ENCODE results near the gene DHRS12.

DHRS12 gene

GRCh38 chr13:51793570-51794271 is 10.2 kb downstream of the DHRS12 start:
- no peaks in the 10 kb centered on the region for H3K9me3 ChIP-seq (ENCODE audit: control insufficient read depth, low read length)
- no peaks in the 10 kb centered on the region for H3K36me3 ChIP-seq (ENCODE audit: control insufficient read depth, insufficient read depth, low read length, severe bottlenecking)
- no peaks in the 10 kb centered on the region for H3K27me3 ChIP-seq (replicated peaks; ENCODE audit: control insufficient read depth, insufficient read depth, low read length)
- no peak overlapping the region for H3K9ac ChIP-seq (ENCODE audit: low read length)
- DNase-seq (ENCODE audit: low read depth): peak; percentile 88
- peaks cover 7% of the 10 kb centered on the region for H3K4me1 ChIP-seq (ENCODE audit: control insufficient read depth, insufficient read depth, low read length)
- no peak overlapping the region for H3K4me3 ChIP-seq (ENCODE audit: low read length)

- H3K9me3 ChIP-seq (ENCODE audit: control insufficient read depth, low read length): no peaks in the 10 kb centered on the region
- peak overlapping the region; percentile 21 for H3K4me3 ChIP-seq (ENCODE audit: low read length)
- peak overlapping the region; percentile 5 for H3K9ac ChIP-seq (ENCODE audit: low read length)
- H3K4me1 ChIP-seq (ENCODE audit: control insufficient read depth, insufficient read depth, low read length): peaks cover 22% of the 10 kb centered on the region
- no peaks in the 10 kb centered on the region for H3K36me3 ChIP-seq (ENCODE audit: control insufficient read depth, insufficient read depth, low read length, severe bottlenecking)
- DNase-seq (ENCODE audit: low read depth): no peak
- no peaks in the 10 kb centered on the region for H3K27me3 ChIP-seq (replicated peaks; ENCODE audit: control insufficient read depth, insufficient read depth, low read length)
These were observed 17.3 kb downstream of the DHRS12 start for GRCh38 chr13:51786425-51787265.

- Histone ChIP-seq H3K9ac (ENCODE audit: low read length) (peak overlapping the region; percentile 5), H3K4me1 (ENCODE audit: control insufficient read depth, insufficient read depth, low read length) (peaks cover 22% of the 10 kb centered on the region), H3K4me3 (ENCODE audit: low read length) (peak overlapping the region; percentile 21), H3K9me3 (ENCODE audit: control insufficient read depth, low read length) (no peaks in the 10 kb centered on the region), H3K36me3 (ENCODE audit: control insufficient read depth, insufficient read depth, low read length, severe bottlenecking) (no peaks in the 10 kb centered on the region), H3K27me3 (replicated peaks; ENCODE audit: control insufficient read depth, insufficient read depth, low read length) (no peaks in the 10 kb centered on the region)
- no peak for DNase-seq (ENCODE audit: low read depth)
These were observed 18.1 kb downstream of the DHRS12 start for GRCh38 chr13:51785712-51786424.

GRCh38 chr13:51784097-51784496 is 19.9 kb downstream of the DHRS12 start:
- no peaks in the 10 kb centered on the region for H3K27me3 ChIP-seq (replicated peaks; ENCODE audit: control insufficient read depth, insufficient read depth, low read length)
- DNase-seq (ENCODE audit: low read depth): no peak
- peaks cover 22% of the 10 kb centered on the region for H3K4me1 ChIP-seq (ENCODE audit: control insufficient read depth, insufficient read depth, low read length)
- H3K4me3 ChIP-seq (ENCODE audit: low read length): no peak overlapping the region
- H3K36me3 ChIP-seq (ENCODE audit: control insufficient read depth, insufficient read depth, low read length, severe bottlenecking): no peaks in the 10 kb centered on the region
- no peaks in the 10 kb centered on the region for H3K9me3 ChIP-seq (ENCODE audit: control insufficient read depth, low read length)
- no peak overlapping the region for H3K9ac ChIP-seq (ENCODE audit: low read length)

GRCh38 chr13:51783428-51784094 is 20.4 kb downstream of the DHRS12 start:
- no peak overlapping the region for H3K9ac ChIP-seq (ENCODE audit: low read length)
- no peaks in the 10 kb centered on the region for H3K27me3 ChIP-seq (replicated peaks; ENCODE audit: control insufficient read depth, insufficient read depth, low read length)
- peaks cover 22% of the 10 kb centered on the region for H3K4me1 ChIP-seq (ENCODE audit: control insufficient read depth, insufficient read depth, low read length)
- no peak overlapping the region for H3K4me3 ChIP-seq (ENCODE audit: low read length)
- no peaks in the 10 kb centered on the region for H3K36me3 ChIP-seq (ENCODE audit: control insufficient read depth, insufficient read depth, low read length, severe bottlenecking)
- H3K9me3 ChIP-seq (ENCODE audit: control insufficient read depth, low read length): no peaks in the 10 kb centered on the region
- DNase-seq (ENCODE audit: low read depth): no peak

GRCh38 chr13:51782026-51782710 is 21.8 kb downstream of the DHRS12 start:
- H3K4me3 ChIP-seq (ENCODE audit: low read length): no peak overlapping the region
- no peak for DNase-seq (ENCODE audit: low read depth)
- no peaks in the 10 kb centered on the region for H3K36me3 ChIP-seq (ENCODE audit: control insufficient read depth, insufficient read depth, low read length, severe bottlenecking)
- no peaks in the 10 kb centered on the region for H3K9me3 ChIP-seq (ENCODE audit: control insufficient read depth, low read length)
- H3K27me3 ChIP-seq (replicated peaks; ENCODE audit: control insufficient read depth, insufficient read depth, low read length): no peaks in the 10 kb centered on the region
- H3K9ac ChIP-seq (ENCODE audit: low read length): no peak overlapping the region
- H3K4me1 ChIP-seq (ENCODE audit: control insufficient read depth, insufficient read depth, low read length): peaks cover 22% of the 10 kb centered on the region

GRCh38 chr13:51781246-51782022 is 22.5 kb downstream of the DHRS12 start:
- Histone ChIP-seq H3K9ac (ENCODE audit: low read length) (no peak overlapping the region), H3K27me3 (replicated peaks; ENCODE audit: control insufficient read depth, insufficient read depth, low read length) (no peaks in the 10 kb centered on the region), H3K9me3 (ENCODE audit: control insufficient read depth, low read length) (no peaks in the 10 kb centered on the region), H3K4me1 (ENCODE audit: control insufficient read depth, insufficient read depth, low read length) (peaks cover 14% of the 10 kb centered on the region), H3K4me3 (ENCODE audit: low read length) (no peak overlapping the region), H3K36me3 (ENCODE audit: control insufficient read depth, insufficient read depth, low read length, severe bottlenecking) (no peaks in the 10 kb centered on the region)
- DNase-seq (ENCODE audit: low read depth): peak; percentile 19

GRCh38 chr13:51780099-51780498 is 23.9 kb downstream of the DHRS12 start:
- Histone ChIP-seq H3K27me3 (replicated peaks; ENCODE audit: control insufficient read depth, insufficient read depth, low read length) (no peaks in the 10 kb centered on the region), H3K36me3 (ENCODE audit: control insufficient read depth, insufficient read depth, low read length, severe bottlenecking) (no peaks in the 10 kb centered on the region), H3K9me3 (ENCODE audit: control insufficient read depth, low read length) (no peaks in the 10 kb centered on the region), H3K4me3 (ENCODE audit: low read length) (no peak overlapping the region), H3K4me1 (ENCODE audit: control insufficient read depth, insufficient read depth, low read length) (peaks cover 3% of the 10 kb centered on the region), H3K9ac (ENCODE audit: low read length) (no peak overlapping the region)
- no peak for DNase-seq (ENCODE audit: low read depth)

- H3K27me3 ChIP-seq (replicated peaks; ENCODE audit: control insufficient read depth, insufficient read depth, low read length): no peaks in the 10 kb centered on the region
- H3K4me1 ChIP-seq (ENCODE audit: control insufficient read depth, insufficient read depth, low read length): peaks cover 3% of the 10 kb centered on the region
- no peak overlapping the region for H3K9ac ChIP-seq (ENCODE audit: low read length)
- H3K4me3 ChIP-seq (ENCODE audit: low read length): no peak overlapping the region
- H3K36me3 ChIP-seq (ENCODE audit: control insufficient read depth, insufficient read depth, low read length, severe bottlenecking): no peaks in the 10 kb centered on the region
- H3K9me3 ChIP-seq (ENCODE audit: control insufficient read depth, low read length): no peaks in the 10 kb centered on the region
- DNase-seq (ENCODE audit: low read depth): no peak
These were observed 25.6 kb downstream of the DHRS12 start for GRCh38 chr13:51778392-51778791.

- Histone ChIP-seq H3K4me1 (ENCODE audit: control insufficient read depth, insufficient read depth, low read length) (peaks cover 3% of the 10 kb centered on the region), H3K4me3 (ENCODE audit: low read length) (no peak overlapping the region), H3K9me3 (ENCODE audit: control insufficient read depth, low read length) (no peaks in the 10 kb centered on the region), H3K36me3 (ENCODE audit: control insufficient read depth, insufficient read depth, low read length, severe bottlenecking) (no peaks in the 10 kb centered on the region), H3K27me3 (replicated peaks; ENCODE audit: control insufficient read depth, insufficient read depth, low read length) (no peaks in the 10 kb centered on the region), H3K9ac (ENCODE audit: low read length) (no peak overlapping the region)
- DNase-seq (ENCODE audit: low read depth): no peak
These were observed 26.0 kb downstream of the DHRS12 start for GRCh38 chr13:51777921-51778320.

All from adipocyte (in vitro differentiated cells).